ENCODE results near the gene IL6. TPM values are rescaled to one million over a fixed set of nuclear protein-coding genes. Genes with fewer than 3 reads are reported as not detected.

Gene IL6
- total and polyA plus RNA-seq, 9 of the 15 experiments (the other 6 are each of a cell fraction or from before 2014, with no cell fraction given) = 0.76 to 2.9 (median 1.5) TPM

DNA sequence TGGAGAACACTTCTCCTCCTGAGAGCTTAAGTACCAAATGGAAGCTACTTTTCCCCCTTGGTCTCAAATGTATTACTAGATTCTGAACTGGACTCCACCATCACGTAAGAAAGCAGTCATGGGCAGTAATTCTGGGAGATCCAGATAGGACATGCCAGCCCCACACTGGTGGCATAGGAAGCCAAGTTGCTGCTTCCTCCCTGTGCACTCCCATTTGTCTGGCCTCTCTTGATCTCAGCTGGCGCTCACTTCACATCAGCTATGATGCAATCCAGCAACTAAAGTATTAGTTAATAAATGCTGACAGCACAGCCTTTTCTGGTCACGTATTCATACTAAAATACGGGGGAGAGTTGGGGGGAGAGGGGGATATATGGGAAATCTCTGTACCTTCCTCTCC, 3.4 kb upstream of the IL6 start:
- Histone ChIP-seq H3K4me3 (no peak overlapping the region), H3K4me1 (replicated peaks in 1 of 2; ENCODE audit: control insufficient read depth in 2 of 2, insufficient read depth in 2 of 2, low read length in 2 of 2) (peaks cover 16 to 57% of the 10 kb centered on the region in 2 experiments), H3K9ac (ENCODE audit: insufficient read depth in 1 of 2, low read depth in 2 of 2, low read length in 2 of 2) (no peak overlapping the region), H3K9me1 (ENCODE audit: control insufficient read depth, insufficient read depth, low read length) (no peaks in the 10 kb centered on the region), H3K79me2 (ENCODE audit: control insufficient read depth, insufficient read depth, low read length) (peaks cover 2% of the 10 kb centered on the region; the same call in 1 of the 3 replicates), H3K27ac (ENCODE audit: extremely low read depth, low read depth, low read length) (peak overlapping the region; percentile 27; the same call in 2 of the 3 replicates), H3K36me3 (ENCODE audit: control insufficient read depth, insufficient read depth, low read length) (no peaks in the 10 kb centered on the region), H4K20me1 (replicated peaks; ENCODE audit: control insufficient read depth, insufficient read depth, low read length) (no peaks in the 10 kb centered on the region), H3K9me3 (replicated peaks; ENCODE audit: control insufficient read depth, insufficient read depth, low read depth, low read length) (no peaks in the 10 kb centered on the region), H3K27me3 (ENCODE audit: control insufficient read depth in 2 of 2, insufficient read depth in 2 of 2, low read length in 2 of 2) (no peaks in the 10 kb centered on the region), H2AFZ (ENCODE audit: low read depth, low read length) (peak overlapping the region; percentile 52), H3K4me2 (ENCODE audit: insufficient read depth, low read length) (no peak overlapping the region)
- WGBS (ENCODE audit: insufficient coverage, low coverage, missing lambda C conversion rate) = 93% methylated on average over 4 of the region's 4 CpGs
- no TSS peak for BruUV-seq (replicated peaks)
- ChIA-PET POLR2A (interaction anchor here (0.8 to 4.2 kb wide), 8 partner anchors 11 to 54 kb away, joined by 3 to 21 read pairs (median 3); no protein-coding TSS in a partner anchor), CTCF (ENCODE audit: low intra/inter-chr PET ratio) (interaction anchor here (1.1 kb wide), 1 partner anchor 164 kb away, joined by 3 read pairs; no protein-coding TSS in a partner anchor)
- in situ Hi-C loops (cut with MboI) (loop anchor here (5.0 kb wide), 1 partner anchor 161 kb away; no protein-coding TSS in a partner anchor), intact Hi-C loops (cut with micrococcal nuclease) (no loop called here)
- DNase-seq (ENCODE audit: extremely low read depth in 1 of 4, low spot score in 3 of 4) (peak in 1 of 4 experiments; percentile 2), ATAC-seq (no peak), FAIRE-seq (no peak)
- TF ChIP-seq ZSCAN32 (CRISPR knock-in tag; IDR thresholded peaks at IDR 0.05) (no peak), YBX1 (IDR thresholded peaks at IDR 0.05) (no peak), IFI16 (CRISPR knock-in tag; IDR thresholded peaks at IDR 0.05) (no peak), NCOR1 (IDR thresholded peaks at IDR 0.05) (no peak), ZZZ3 (IDR thresholded peaks at IDR 0.05) (no peak), ATF1 (CRISPR knock-in tag; IDR thresholded peaks at IDR 0.05) (no peak), ATF1 (tag; IDR thresholded peaks at IDR 0.05) (no peak), ATF3 (IDR thresholded peaks at IDR 0.05) (peak; percentile 57), ATF3 (CRISPR knock-in tag; conservative IDR thresholded peaks at IDR 0.05) (no peak), PRPF4 (IDR thresholded peaks at IDR 0.05; ENCODE audit: insufficient read depth, low read depth, low read length, poor library complexity, severe bottlenecking) (no peak), ZNF780A (CRISPR knock-in tag; IDR thresholded peaks at IDR 0.05) (no peak), E2F5 (CRISPR knock-in tag; IDR thresholded peaks at IDR 0.05) (no peak), CEBPG (CRISPR knock-in tag; IDR thresholded peaks at IDR 0.05) (peak; percentile 37), CEBPG (tag; conservative IDR thresholded peaks at IDR 0.05 in 1 of 2, IDR thresholded peaks at IDR 0.05 in 1 of 2) (peak; percentile 67 to 85), PTBP1 (IDR thresholded peaks at IDR 0.05; ENCODE audit: low read depth, low read length) (no peak), ZNF766 (CRISPR knock-in tag; conservative IDR thresholded peaks at IDR 0.05) (peak; percentile 17; the same call in 1 of the 2 replicates), MAFK (IDR thresholded peaks at IDR 0.05; ENCODE audit: low read length) (no peak), ELF1 (tag; IDR thresholded peaks at IDR 0.05) (no peak)
- TF ChIP-seq, protein P1, sequence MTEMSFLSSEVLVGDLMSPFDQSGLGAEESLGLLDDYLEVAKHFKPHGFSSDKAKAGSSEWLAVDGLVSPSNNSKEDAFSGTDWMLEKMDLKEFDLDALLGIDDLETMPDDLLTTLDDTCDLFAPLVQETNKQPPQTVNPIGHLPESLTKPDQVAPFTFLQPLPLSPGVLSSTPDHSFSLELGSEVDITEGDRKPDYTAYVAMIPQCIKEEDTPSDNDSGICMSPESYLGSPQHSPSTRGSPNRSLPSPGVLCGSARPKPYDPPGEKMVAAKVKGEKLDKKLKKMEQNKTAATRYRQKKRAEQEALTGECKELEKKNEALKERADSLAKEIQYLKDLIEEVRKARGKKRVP (CRISPR knock-in tag; IDR thresholded peaks at IDR 0.05) = no peak
- TF ChIP-seq, protein P2, sequence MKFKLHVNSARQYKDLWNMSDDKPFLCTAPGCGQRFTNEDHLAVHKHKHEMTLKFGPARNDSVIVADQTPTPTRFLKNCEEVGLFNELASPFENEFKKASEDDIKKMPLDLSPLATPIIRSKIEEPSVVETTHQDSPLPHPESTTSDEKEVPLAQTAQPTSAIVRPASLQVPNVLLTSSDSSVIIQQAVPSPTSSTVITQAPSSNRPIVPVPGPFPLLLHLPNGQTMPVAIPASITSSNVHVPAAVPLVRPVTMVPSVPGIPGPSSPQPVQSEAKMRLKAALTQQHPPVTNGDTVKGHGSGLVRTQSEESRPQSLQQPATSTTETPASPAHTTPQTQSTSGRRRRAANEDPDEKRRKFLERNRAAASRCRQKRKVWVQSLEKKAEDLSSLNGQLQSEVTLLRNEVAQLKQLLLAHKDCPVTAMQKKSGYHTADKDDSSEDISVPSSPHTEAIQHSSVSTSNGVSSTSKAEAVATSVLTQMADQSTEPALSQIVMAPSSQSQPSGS (CRISPR knock-in tag; IDR thresholded peaks at IDR 0.05) = no peak
